HepG2 (cell line): ENCODE results near the gene PRKCE. TPM values are rescaled to one million over a fixed set of nuclear protein-coding genes. Genes with fewer than 3 reads are reported as not detected.

Experiments used
- ARID5B ChIP-seq: IDR thresholded peaks from 2 replicates; pipeline ENCODE4 v1.4.0; 2020; ENCODE audit warnings: mild to moderate bottlenecking, missing genetic modification reagents
- ERF ChIP-seq: IDR thresholded peaks from 2 replicates; pipeline ENCODE4 v1.6.1; 2018; ENCODE audit warnings: missing biosample characterization, missing genetic modification reagents
- FOXP1 ChIP-seq, 2 experiments: fragments of 450-650 bp in 1 of 2; IDR thresholded peaks; 2 replicates each; pipeline ENCODE4 v1.6.1; 2017 to 2018; ENCODE audit warnings: antibody characterized with exemption in 1 of 2
- HBP1 ChIP-seq: IDR thresholded peaks from 2 replicates; pipeline ENCODE4 v1.6.1; 2016; ENCODE audit warnings: low read depth, control low read depth
- PRDM10 ChIP-seq: sonication (generic); formaldehyde crosslinking; IDR thresholded peaks from 2 replicates; pipeline ENCODE4 v1.4.0; 2020; ENCODE audit warnings: low read depth, missing genetic modification reagents
- ZBTB40 ChIP-seq, 2 experiments: fragments of 450-650 bp in 1 of 2; sonication (generic) in 1 of 2; formaldehyde crosslinking in 1 of 2; IDR thresholded peaks; 2 replicates each; pipeline versions ENCODE4 v1.6.1 to v1.8.0; 2016 to 2022; ENCODE audit warnings: antibody characterized with exemption in 1 of 2, mild to moderate bottlenecking in 1 of 2, missing genetic modification reagents in 1 of 2
- ZNF432 ChIP-seq: sonication (generic); formaldehyde crosslinking; IDR thresholded peaks from 2 replicates; pipeline ENCODE4 v1.5.0; 2020; ENCODE audit warnings: missing genetic modification reagents, mild to moderate bottlenecking, borderline replicate concordance
- ZNF451 ChIP-seq: sonication (generic); formaldehyde crosslinking; IDR thresholded peaks from 2 replicates; pipeline ENCODE4 v1.5.0; 2020; ENCODE audit warnings: mild to moderate bottlenecking, missing genetic modification reagents
- ZNF713 ChIP-seq: sonication (generic); formaldehyde crosslinking; IDR thresholded peaks from 2 replicates; pipeline ENCODE4 v1.4.0; 2020; ENCODE audit warnings: mild to moderate bottlenecking, missing genetic modification reagents
- ZSCAN30 ChIP-seq: sonication (generic); formaldehyde crosslinking; IDR thresholded peaks from 2 replicates; pipeline ENCODE4 v1.5.0; 2020; ENCODE audit warnings: mild to moderate bottlenecking, missing genetic modification reagents
- polyA plus RNA-seq, 8 experiments: library from polyadenylated mRNA; depleted of rRNA in 3 of 8; stranded (reverse) in 7 of 8; unstranded in 1 of 8; fragments of >200 nt; fragmentation: Illumina TruSeq in 4 of 8; extraction: Trizol in 4 of 8; gene quantifications; 2 replicates each; pipeline versions ENCODE4 v1.2.1 to v1.2.3, GENCODE V29; 2011 to 2016; ENCODE audit warnings: low read depth in 4 of 8, missing spikeins in 1 of 8, mixed read lengths in 1 of 8; ENCODE audit not compliant: insufficient read depth in 1 of 8
- total RNA-seq, 5 experiments: library from RNA; depleted of rRNA; stranded (reverse); fragments of >200 nt; fragmentation: Illumina TruSeq; extraction: Trizol; gene quantifications; 2 replicates each; pipeline ENCODE4 v1.2.3, GENCODE V29; 2016; ENCODE audit warnings: low read depth in 1 of 5

PRKCE gene
- total and polyA plus RNA-seq, 2 of the 13 experiments (the other 11 are each of a cell fraction or from before 2014, with no cell fraction given): 1.0 to 3.9 TPM

GRCh38 chr2:45778720-45779171, 127.3 kb downstream of the PRKCE start (continued):
- no peak for TF ChIP-seq ZBTB40 (IDR thresholded peaks at IDR 0.05)
- no peak for TF ChIP-seq ZBTB40 (CRISPR knock-in tag; IDR thresholded peaks at IDR 0.05)
- TF ChIP-seq ZSCAN30: no peak
- no peak for TF ChIP-seq FOXP1 (IDR thresholded peaks at IDR 0.05)
- peak; percentile 70; the same call in 1 of the 2 replicates for TF ChIP-seq FOXP1 (CRISPR knock-in tag; IDR thresholded peaks at IDR 0.05)
- no peak for TF ChIP-seq ZNF451
- TF ChIP-seq PRDM10 (CRISPR knock-in tag): peak; percentile 30; the same call in 1 of the 2 replicates
- peak; percentile 41; the same call in 1 of the 2 replicates for TF ChIP-seq ARID5B (CRISPR knock-in tag)
- no peak for TF ChIP-seq HBP1 (CRISPR knock-in tag)
- TF ChIP-seq ZNF432 (CRISPR knock-in tag): no peak
- 0 out of 2 replicates have a peak, but pooled peaks have one; percentile 20 for TF ChIP-seq ERF (CRISPR knock-in tag)
- TF ChIP-seq ZNF713 (CRISPR knock-in tag): no peak
